ENCODE measurements around the gene RNF145.

GRCh38 chr5:159139802-159140201 is 69.6 kb downstream of the RNF145 start:
- TF ChIP-seq, protein P1, sequence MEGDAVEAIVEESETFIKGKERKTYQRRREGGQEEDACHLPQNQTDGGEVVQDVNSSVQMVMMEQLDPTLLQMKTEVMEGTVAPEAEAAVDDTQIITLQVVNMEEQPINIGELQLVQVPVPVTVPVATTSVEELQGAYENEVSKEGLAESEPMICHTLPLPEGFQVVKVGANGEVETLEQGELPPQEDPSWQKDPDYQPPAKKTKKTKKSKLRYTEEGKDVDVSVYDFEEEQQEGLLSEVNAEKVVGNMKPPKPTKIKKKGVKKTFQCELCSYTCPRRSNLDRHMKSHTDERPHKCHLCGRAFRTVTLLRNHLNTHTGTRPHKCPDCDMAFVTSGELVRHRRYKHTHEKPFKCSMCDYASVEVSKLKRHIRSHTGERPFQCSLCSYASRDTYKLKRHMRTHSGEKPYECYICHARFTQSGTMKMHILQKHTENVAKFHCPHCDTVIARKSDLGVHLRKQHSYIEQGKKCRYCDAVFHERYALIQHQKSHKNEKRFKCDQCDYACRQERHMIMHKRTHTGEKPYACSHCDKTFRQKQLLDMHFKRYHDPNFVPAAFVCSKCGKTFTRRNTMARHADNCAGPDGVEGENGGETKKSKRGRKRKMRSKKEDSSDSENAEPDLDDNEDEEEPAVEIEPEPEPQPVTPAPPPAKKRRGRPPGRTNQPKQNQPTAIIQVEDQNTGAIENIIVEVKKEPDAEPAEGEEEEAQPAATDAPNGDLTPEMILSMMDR (IDR thresholded peaks at IDR 0.05; ENCODE audit: low read length) = no peak
- TF ChIP-seq EZH2 (IDR thresholded peaks at IDR 0.05; ENCODE audit: borderline replicate concordance, low read length) = no peak

Data from OCI-LY1 (cell line).